ENCODE data around the gene CCDC146.

- TF ChIP-seq CTCF (IDR thresholded peaks at IDR 0.05) (no peak), RXRA (IDR thresholded peaks at IDR 0.05; ENCODE audit: borderline replicate concordance, low read depth) (no peak), RFX5 (IDR thresholded peaks at IDR 0.05; ENCODE audit: low read length) (no peak)
Measured at GRCh38 chr7:77238703-77239136, 116.3 kb downstream of the CCDC146 start.
